Natural killer cell treated with Interleukin-12 subunit alpha and Interleukin-12 subunit beta and Interleukin-15 and Interleukin-18, amount 100 ng/mL, for 72 hours (primary cell): ENCODE data around the gene RNF213. TPM values are rescaled to one million over a fixed set of nuclear protein-coding genes. Genes with fewer than 3 reads are reported as not detected.

Experiments used
- ATAC-seq, 2 donors: fragments of 150-1000 bp; cut with Tn5 transposase in 1 of 2; sonication (Bioruptor Pico), chemical (Tn5 transposase) in 1 of 2; 2 replicates each; pipeline ENCODE4 v1.10.0; 2021
- DNase-seq: peaks from one replicate; pipeline ENCODE4 v3.0.0; 2022; ENCODE audit warnings: low spot score
- H3K27ac Mint-ChIP-seq, 2 donors: 1 replicate in 1 of 2; 2 replicates in 1 of 2; pipeline ENCODE4 v1.8.0; 2022; ENCODE audit warnings: mixed read lengths in 2 of 2, mild to moderate bottlenecking in 1 of 2, moderate library complexity in 1 of 2
- H3K27me3 Mint-ChIP-seq, 2 donors: 1 replicate in 1 of 2; 2 replicates in 1 of 2; pipeline ENCODE4 v1.8.0; 2022; ENCODE audit warnings: mixed read lengths in 2 of 2
- H3K36me3 Mint-ChIP-seq: one replicate; pipeline ENCODE4 v1.8.0; 2022; ENCODE audit warnings: mixed read lengths
- H3K4me1 Mint-ChIP-seq, 2 donors: 1 replicate in 1 of 2; 2 replicates in 1 of 2; pipeline ENCODE4 v1.8.0; 2022; ENCODE audit warnings: low read depth in 2 of 2, mixed read lengths in 2 of 2, mild to moderate bottlenecking in 1 of 2
- H3K4me3 Mint-ChIP-seq: one replicate; pipeline ENCODE4 v1.8.0; 2022; ENCODE audit warnings: mixed read lengths
- H3K9me3 Mint-ChIP-seq: 2 replicates; pipeline ENCODE4 v1.8.0; 2022; ENCODE audit warnings: mixed read lengths
- total RNA-seq, 2 donors: library from RNA; stranded (reverse); gene quantifications; one replicate each; pipeline ENCODE4 v1.2.3, GENCODE V29; 2022

RNF213 gene
- total RNA-seq, 2 donors from 2014 or later, result 1,259 to 2,425 TPM

DNA sequence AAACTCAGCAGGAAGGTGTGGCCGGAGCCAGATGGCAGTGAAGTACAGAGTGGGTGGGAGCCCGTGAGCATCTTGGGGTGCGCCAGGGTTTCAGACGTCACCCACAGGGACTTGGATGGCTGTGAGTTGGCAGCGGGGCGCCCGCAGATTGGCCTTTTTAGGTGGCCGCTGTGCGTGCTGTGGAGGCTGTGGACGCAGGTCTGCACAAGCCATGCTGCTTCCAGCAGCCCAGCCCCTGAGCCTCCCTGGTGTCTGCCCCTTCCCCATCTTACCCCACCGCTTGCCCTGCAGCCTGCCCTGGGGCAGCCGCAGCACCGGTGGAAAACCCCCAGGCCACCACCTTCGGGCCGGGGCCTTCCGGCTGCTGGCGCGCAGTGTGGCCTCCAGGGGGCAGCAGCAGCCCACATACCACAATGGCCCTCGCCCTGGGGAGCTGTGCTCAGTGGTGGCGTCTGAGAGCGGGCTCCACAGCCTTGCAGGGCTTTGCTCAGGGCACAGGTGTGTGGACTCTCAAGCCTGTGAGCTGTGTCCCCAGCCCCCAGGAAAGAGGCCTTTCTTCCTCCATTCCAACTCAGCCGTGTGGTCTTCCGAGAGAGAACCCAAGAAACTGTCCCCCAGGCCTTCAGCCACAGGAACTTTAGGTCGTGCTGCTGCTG is 166.1 kb downstream of the RNF213 start:
- Mint-ChIP-seq H3K27ac (peak overlapping the region in 1 of 2 donors; percentile 71), H3K4me3 (no peak overlapping the region), H3K4me1 (peaks cover 0 to 9% of the 10 kb centered on the region in 2 donors), H3K27me3 (no peaks in the 10 kb centered on the region), H3K36me3 (no peaks in the 10 kb centered on the region), H3K9me3 (no peaks in the 10 kb centered on the region)
- ATAC-seq (peak; percentile 86 to 91), DNase-seq (peak; percentile 84)

DNA sequence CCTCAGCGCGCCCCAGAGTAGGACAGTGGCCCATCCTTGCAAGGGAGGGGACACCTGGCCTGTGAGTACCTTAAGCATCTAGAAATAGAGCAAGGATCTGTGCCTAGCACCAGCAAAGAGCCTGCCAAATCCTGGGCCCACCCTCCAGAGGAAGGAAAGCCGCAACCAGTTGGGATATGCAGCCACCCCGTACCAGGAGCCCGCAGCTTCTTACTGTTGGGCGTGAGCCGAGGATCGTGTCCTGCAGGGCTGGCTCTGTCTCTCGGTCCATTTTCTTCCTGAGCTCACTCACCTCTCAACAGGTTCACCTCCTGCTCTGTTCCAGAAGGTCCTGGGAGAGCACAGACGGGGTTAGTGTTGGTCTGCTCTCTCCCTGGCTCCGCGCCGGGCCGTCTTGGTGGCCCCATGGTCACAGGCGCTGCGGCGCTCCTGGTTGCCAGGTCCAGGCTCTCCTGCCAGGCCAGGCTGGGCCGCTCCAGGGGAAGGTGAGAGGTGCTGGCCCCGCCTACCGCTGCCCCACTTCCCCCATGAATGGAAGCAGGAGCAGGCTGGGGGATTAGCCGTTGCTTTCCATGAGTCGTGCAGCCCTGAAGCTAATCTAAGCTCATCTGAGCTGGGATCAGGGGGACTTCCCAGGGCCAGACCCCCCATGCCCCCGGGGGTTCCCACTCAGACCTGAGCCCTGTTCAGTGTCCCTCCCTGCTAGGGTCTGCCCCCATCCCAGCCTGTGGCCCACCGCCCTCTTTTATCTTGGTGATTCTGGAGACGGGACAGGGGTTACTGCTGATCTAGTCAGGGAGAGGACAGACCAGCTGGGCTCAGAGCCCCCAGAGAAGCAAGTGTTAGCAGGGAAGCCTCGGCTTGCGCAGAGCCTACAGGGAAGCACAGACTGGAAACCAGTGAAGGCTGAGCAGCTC is 167.0 kb downstream of the RNF213 start:
- H3K27me3 Mint-ChIP-seq, result no peaks in the 10 kb centered on the region

DNA sequence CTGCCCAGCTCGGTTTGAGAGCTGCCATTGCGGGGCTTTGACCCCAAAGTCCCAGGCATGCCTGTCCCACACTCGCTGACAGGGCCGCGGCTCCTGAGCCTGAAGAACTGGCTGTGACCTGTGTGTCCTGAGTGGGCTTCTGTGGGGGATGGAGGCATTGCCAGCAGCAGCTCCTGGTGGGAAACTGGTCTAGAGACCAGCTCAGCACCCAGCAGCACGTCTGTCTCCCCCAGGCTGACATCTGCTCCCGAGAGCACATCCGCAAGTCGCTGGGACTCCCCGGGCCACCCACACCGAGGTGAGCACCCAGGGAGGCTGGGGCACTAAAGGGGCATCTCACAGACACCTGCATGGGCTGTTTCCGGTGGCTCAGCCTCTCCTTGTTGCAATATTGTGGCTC is 167.7 kb downstream of the RNF213 start:
- H3K9me3 Mint-ChIP-seq, result no peaks in the 10 kb centered on the region
- H3K4me1 Mint-ChIP-seq, result peaks cover 0 to 9% of the 10 kb centered on the region in 2 donors
- no peaks in the 10 kb centered on the region for H3K27me3 Mint-ChIP-seq
- H3K4me3 Mint-ChIP-seq, result no peak overlapping the region
- no peak overlapping the region for H3K27ac Mint-ChIP-seq
- DNase-seq (no peak), ATAC-seq (no peak)
- no peaks in the 10 kb centered on the region for H3K36me3 Mint-ChIP-seq

More for the DNA sequence above, 167.0 kb downstream of the RNF213 start:
- Mint-ChIP-seq H3K4me3 (no peak overlapping the region), H3K4me1 (peaks cover 0 to 9% of the 10 kb centered on the region in 2 donors), H3K9me3 (no peaks in the 10 kb centered on the region), H3K27ac (no peak overlapping the region), H3K36me3 (no peaks in the 10 kb centered on the region)
- ATAC-seq, result no peak
- no peak for DNase-seq

DNA sequence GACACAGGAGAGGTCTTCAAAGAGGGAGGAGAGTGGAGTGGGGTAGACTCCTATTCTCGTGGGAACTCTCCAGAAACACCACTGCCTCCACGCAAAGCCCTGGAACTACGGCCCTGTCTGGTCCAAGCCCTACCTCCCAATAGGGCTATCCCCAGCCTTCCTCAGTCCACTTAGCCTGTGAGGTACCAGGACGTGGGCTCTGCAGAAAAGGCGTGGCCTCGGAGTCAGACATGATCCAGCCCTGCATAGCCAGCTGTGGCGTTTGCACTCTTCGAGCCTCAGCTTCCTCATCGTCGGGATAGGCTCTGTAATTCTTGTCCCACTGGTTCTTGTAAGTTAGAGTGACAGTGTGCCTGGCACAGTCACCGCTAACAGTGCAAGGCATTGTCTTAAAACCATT is 168.1 kb downstream of the RNF213 start:
- H3K4me1 Mint-ChIP-seq, result peaks cover 0 to 9% of the 10 kb centered on the region in 2 donors
- no peaks in the 10 kb centered on the region for H3K27me3 Mint-ChIP-seq
- H3K36me3 Mint-ChIP-seq, result no peaks in the 10 kb centered on the region
- DNase-seq (no peak), ATAC-seq (no peak)
- H3K27ac Mint-ChIP-seq, result no peak overlapping the region
- H3K9me3 Mint-ChIP-seq, result no peaks in the 10 kb centered on the region
- no peak overlapping the region for H3K4me3 Mint-ChIP-seq

- Mint-ChIP-seq H3K27me3 (no peaks in the 10 kb centered on the region), H3K36me3 (no peaks in the 10 kb centered on the region), H3K27ac (no peak overlapping the region), H3K9me3 (no peaks in the 10 kb centered on the region), H3K4me3 (no peak overlapping the region), H3K4me1 (peaks cover 0 to 7% of the 10 kb centered on the region in 2 donors)
- no peak for ATAC-seq
- no peak for DNase-seq
These were observed 169.0 kb downstream of the RNF213 start for GRCh38 chr17:80429356-80430275.

- no peak overlapping the region for H3K4me3 Mint-ChIP-seq
- no peaks in the 10 kb centered on the region for H3K9me3 Mint-ChIP-seq
- H3K27me3 Mint-ChIP-seq, result no peaks in the 10 kb centered on the region
- no peak for ATAC-seq
- H3K4me1 Mint-ChIP-seq, result peaks cover 0 to 7% of the 10 kb centered on the region in 2 donors
- H3K36me3 Mint-ChIP-seq, result no peaks in the 10 kb centered on the region
- H3K27ac Mint-ChIP-seq, result no peak overlapping the region
- no peak for DNase-seq
These were observed 170.0 kb downstream of the RNF213 start for GRCh38 chr17:80430446-80431245.

GRCh38 chr17:80431246-80432195 is 170.9 kb downstream of the RNF213 start:
- Mint-ChIP-seq H3K27ac (no peak overlapping the region), H3K4me3 (no peak overlapping the region), H3K27me3 (no peaks in the 10 kb centered on the region), H3K36me3 (no peaks in the 10 kb centered on the region), H3K4me1 (peaks cover 0 to 9% of the 10 kb centered on the region in 2 donors), H3K9me3 (no peaks in the 10 kb centered on the region)
- DNase-seq (no peak), ATAC-seq (no peak)

DNA sequence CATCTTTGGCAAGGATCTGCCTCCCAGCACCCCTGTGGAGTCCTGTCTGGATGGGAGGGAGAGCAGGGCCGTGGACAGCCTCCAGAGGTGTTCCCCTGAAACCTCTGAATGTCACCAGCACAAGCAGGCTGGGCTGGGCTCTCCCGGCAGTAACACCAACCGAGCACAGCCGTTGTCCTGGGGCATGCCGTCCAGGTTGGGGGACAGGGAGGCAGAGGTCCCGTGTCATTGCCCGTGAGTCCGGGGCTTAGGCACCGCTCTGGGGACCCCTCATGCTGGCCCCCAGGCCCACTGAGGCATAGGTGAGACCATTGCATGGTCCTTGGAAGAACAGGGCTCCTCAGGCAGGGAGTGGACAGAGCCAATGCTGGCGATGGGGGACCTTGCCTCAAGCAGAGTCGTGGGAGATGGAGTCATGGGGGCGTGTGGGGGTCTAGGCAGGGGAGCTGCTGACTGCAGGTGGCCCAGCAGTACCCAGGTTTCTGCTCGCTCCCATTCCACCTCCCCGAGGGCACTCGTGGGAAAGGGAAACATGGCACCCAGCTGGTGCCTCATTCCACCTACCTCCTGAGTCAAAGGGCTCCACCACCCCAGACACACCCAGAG is 171.8 kb downstream of the RNF213 start:
- H3K9me3 Mint-ChIP-seq, result no peaks in the 10 kb centered on the region

DNA sequence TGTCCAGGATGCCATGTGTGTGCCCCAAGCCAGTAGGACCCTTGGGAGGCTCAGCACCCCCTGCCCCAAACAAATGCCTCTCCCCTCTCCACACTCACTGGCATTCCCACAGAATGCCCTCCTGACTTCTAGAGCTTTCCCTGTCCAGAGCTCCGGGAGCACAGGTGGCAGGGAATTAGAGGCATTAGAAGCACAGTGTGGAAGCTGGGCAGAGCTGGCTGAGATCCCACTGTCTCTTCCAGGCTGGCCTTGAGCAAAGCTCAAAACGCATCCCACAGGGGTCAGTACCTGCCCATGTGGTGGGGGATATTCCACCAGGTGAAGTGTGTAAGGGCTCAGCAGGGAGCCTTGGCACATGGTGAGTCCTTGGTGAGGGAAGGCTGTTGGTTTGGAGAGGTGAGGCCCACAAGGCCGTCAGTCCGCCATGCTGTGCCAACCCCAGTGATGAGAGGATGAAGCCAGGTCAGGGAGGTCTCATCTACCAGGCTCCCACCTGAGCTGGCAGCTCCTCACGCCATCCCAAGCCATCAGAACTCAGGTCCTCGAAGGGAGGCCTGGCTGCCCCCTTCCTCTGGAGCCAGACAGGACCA is 172.4 kb downstream of the RNF213 start:
- Mint-ChIP-seq H3K4me1 (peaks cover 0 to 5% of the 10 kb centered on the region in 2 donors), H3K36me3 (no peaks in the 10 kb centered on the region), H3K4me3 (no peak overlapping the region), H3K9me3 (no peaks in the 10 kb centered on the region), H3K27me3 (no peaks in the 10 kb centered on the region), H3K27ac (no peak overlapping the region)
- DNase-seq (no peak), ATAC-seq (no peak)

More for the DNA sequence above, 171.8 kb downstream of the RNF213 start:
- Mint-ChIP-seq H3K4me1 (peaks cover 0 to 5% of the 10 kb centered on the region in 2 donors), H3K27me3 (no peaks in the 10 kb centered on the region), H3K4me3 (no peak overlapping the region), H3K27ac (no peak overlapping the region), H3K36me3 (no peaks in the 10 kb centered on the region)
- ATAC-seq (no peak), DNase-seq (no peak)

GRCh38 chr17:80433916-80434666 is 173.4 kb downstream of the RNF213 start:
- Mint-ChIP-seq H3K27me3 (no peaks in the 10 kb centered on the region), H3K4me1 (peaks cover 0 to 5% of the 10 kb centered on the region in 2 donors), H3K4me3 (no peak overlapping the region), H3K27ac (no peak overlapping the region), H3K36me3 (no peaks in the 10 kb centered on the region), H3K9me3 (no peaks in the 10 kb centered on the region)
- no peak for ATAC-seq
- DNase-seq, result no peak

DNA sequence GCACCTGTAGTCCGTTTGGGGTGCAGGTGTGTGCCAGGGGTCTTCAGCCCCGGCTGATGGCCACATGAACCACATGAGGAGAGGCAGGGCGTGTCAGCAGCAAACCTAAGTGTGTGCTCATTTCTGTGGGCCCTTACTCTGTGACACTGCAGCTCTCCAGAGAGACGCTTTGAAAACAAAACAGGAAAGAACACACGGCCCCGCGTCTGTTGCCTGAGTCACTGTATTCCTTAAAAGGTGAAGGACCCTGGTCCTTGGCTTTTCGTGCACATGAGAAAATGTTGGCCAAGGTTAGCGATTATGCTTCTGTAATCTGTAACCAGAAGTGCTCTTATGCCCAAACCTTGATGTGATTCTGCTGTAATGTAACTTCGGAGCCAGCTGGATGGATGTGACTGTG is 176.9 kb downstream of the RNF213 start:
- H3K36me3 Mint-ChIP-seq, result no peaks in the 10 kb centered on the region
- H3K9me3 Mint-ChIP-seq, result no peaks in the 10 kb centered on the region
- DNase-seq, result no peak
- no peak overlapping the region for H3K4me3 Mint-ChIP-seq
- no peaks in the 10 kb centered on the region for H3K27me3 Mint-ChIP-seq
- no peak overlapping the region for H3K27ac Mint-ChIP-seq
- H3K4me1 Mint-ChIP-seq, result peaks cover 0 to 5% of the 10 kb centered on the region in 2 donors
- ATAC-seq, result no peak
